PC-9 (cell line): ENCODE measurements around the gene PLCL2. TPM values are rescaled to one million over a fixed set of nuclear protein-coding genes. Genes with fewer than 3 reads are reported as not detected.

Source experiments
- BruUV-seq: library from RNA; stranded (reverse); fragments of 400-500 nt; replicated peaks from 2 replicates; lab custom pipeline; 2021; lab: Mats Ljungman, UMichigan
- CTCF ChIA-PET: fragments of 300-600 bp; sonication (Branson Sonifier 250); formaldehyde crosslinking; loops from one replicate; lab custom pipeline; 2022; ENCODE audit warnings: antibody characterized with exemption; lab: Charles Lee
- POLR2A ChIA-PET: fragments of 300-600 bp; sonication (Branson Sonifier 250); formaldehyde crosslinking; loops from one replicate; lab custom pipeline; 2022; ENCODE audit warnings: antibody characterized with exemption; ENCODE audit not compliant: unreplicated experiment; lab: Charles Lee
- DNase-seq, 2 experiments: peaks; one replicate each; pipeline versions ENCODE4 v3.0.0 to v3.0.0-alpha.2; 2015 to 2022; ENCODE audit warnings: mixed read lengths in 1 of 2
- H2AFZ ChIP-seq: fragments of 200-600 bp; sonication (generic); 2 replicates; pipeline ENCODE4 v1.8.1; 2017; ENCODE audit warnings: antibody characterized with exemption
- H3F3A ChIP-seq: fragments of 200-600 bp; sonication (generic); 2 replicates; pipeline ENCODE4 v1.8.1; 2017; ENCODE audit warnings: antibody characterized with exemption, mild to moderate bottlenecking, low read depth; ENCODE audit not compliant: insufficient read depth
- H3K27ac ChIP-seq: fragments of 200-600 bp; sonication (generic); 2 replicates; pipeline ENCODE4 v1.6.1; 2016; ENCODE audit warnings: mixed run types
- H3K27me3 ChIP-seq: fragments of 200-600 bp; sonication (generic); 2 replicates; pipeline ENCODE4 v1.6.1; 2016; ENCODE audit warnings: low read depth, mixed run types; ENCODE audit not compliant: insufficient read depth
- H3K36me3 ChIP-seq: fragments of 200-600 bp; sonication (generic); 2 replicates; pipeline ENCODE4 v1.6.1; 2016; ENCODE audit warnings: low read depth, mixed run types
- H3K4me1 ChIP-seq: fragments of 200-600 bp; sonication (generic); replicated peaks from 2 replicates; pipeline ENCODE4 v1.6.1; 2016; ENCODE audit warnings: mixed run types; ENCODE audit not compliant: insufficient read depth
- H3K4me2 ChIP-seq: fragments of 200-600 bp; sonication (generic); 2 replicates; pipeline ENCODE4 v1.6.1; 2017; ENCODE audit warnings: mixed run types
- H3K4me3 ChIP-seq: fragments of 200-600 bp; sonication (generic); 2 replicates; pipeline ENCODE4 v1.6.1; 2016; ENCODE audit warnings: mixed run types
- H3K79me2 ChIP-seq: fragments of 200-600 bp; sonication (generic); 2 replicates; pipeline ENCODE4 v1.6.1; 2017; ENCODE audit warnings: low read depth, mixed run types
- H3K9me2 ChIP-seq: fragments of 200-600 bp; sonication (generic); 2 replicates; pipeline ENCODE4 v1.8.1; 2017; ENCODE audit warnings: mild to moderate bottlenecking; ENCODE audit not compliant: insufficient read depth
- H3K9me3 ChIP-seq: fragments of 200-600 bp; sonication (generic); 2 replicates; pipeline ENCODE4 v1.8.1; 2016; ENCODE audit warnings: low read depth; ENCODE audit not compliant: insufficient read depth
- H4K20me1 ChIP-seq: fragments of 200-600 bp; sonication (generic); 2 replicates; pipeline ENCODE4 v1.8.1; 2017; ENCODE audit not compliant: insufficient read depth
- EZH2 ChIP-seq: fragments of 200-600 bp; sonication (generic); IDR thresholded peaks from 2 replicates; pipeline ENCODE4 v1.8.0; 2017; ENCODE audit warnings: antibody characterized with exemption, low read depth
- intact Hi-C: fragments of 100-400 bp; cut with micrococcal nuclease; formaldehyde crosslinking; loops from one replicate; pipeline ENCODE4 v1.10.0; 2022; ENCODE audit not compliant: unreplicated experiment
- total RNA-seq: library from RNA; stranded (reverse); gene quantifications from 2 replicates; pipeline ENCODE4 v1.2.3, GENCODE V29; 2021
- TF ChIP-seq, protein P1 (sequence below): fragments of 200-600 bp; sonication (generic); conservative IDR thresholded peaks from 2 replicates; pipeline ENCODE4 v1.6.1; 2017; ENCODE audit warnings: mixed run types, antibody characterized with exemption, mild to moderate bottlenecking, moderate library complexity

PLCL2 gene
- total RNA-seq, 1 experiment from 2014 or later: 4.6 TPM

- POLR2A ChIA-PET: interaction anchor here (0.7 kb wide), 1 partner anchor 62 kb away, joined by 4 read pairs; no protein-coding TSS in a partner anchor
- Histone ChIP-seq H3K4me2 (no peak overlapping the region), H3K9me2 (no peaks in the 10 kb centered on the region), H4K20me1 (no peaks in the 10 kb centered on the region), H3K36me3 (no peaks in the 10 kb centered on the region), H3K79me2 (no peaks in the 10 kb centered on the region), H3K4me1 (no peaks in the 10 kb centered on the region), H3K4me3 (no peak overlapping the region), H3K27me3 (no peaks in the 10 kb centered on the region), H3K27ac (no peak overlapping the region), H3F3A (no peaks in the 10 kb centered on the region), H3K9me3 (no peaks in the 10 kb centered on the region), H2AFZ (no peak overlapping the region)
- no peak for DNase-seq
- CTCF ChIA-PET: no interaction called here
- BruUV-seq: no TSS peak
- intact Hi-C loops: no loop called here
- no peak for TF ChIP-seq EZH2
- TF ChIP-seq, protein P1, sequence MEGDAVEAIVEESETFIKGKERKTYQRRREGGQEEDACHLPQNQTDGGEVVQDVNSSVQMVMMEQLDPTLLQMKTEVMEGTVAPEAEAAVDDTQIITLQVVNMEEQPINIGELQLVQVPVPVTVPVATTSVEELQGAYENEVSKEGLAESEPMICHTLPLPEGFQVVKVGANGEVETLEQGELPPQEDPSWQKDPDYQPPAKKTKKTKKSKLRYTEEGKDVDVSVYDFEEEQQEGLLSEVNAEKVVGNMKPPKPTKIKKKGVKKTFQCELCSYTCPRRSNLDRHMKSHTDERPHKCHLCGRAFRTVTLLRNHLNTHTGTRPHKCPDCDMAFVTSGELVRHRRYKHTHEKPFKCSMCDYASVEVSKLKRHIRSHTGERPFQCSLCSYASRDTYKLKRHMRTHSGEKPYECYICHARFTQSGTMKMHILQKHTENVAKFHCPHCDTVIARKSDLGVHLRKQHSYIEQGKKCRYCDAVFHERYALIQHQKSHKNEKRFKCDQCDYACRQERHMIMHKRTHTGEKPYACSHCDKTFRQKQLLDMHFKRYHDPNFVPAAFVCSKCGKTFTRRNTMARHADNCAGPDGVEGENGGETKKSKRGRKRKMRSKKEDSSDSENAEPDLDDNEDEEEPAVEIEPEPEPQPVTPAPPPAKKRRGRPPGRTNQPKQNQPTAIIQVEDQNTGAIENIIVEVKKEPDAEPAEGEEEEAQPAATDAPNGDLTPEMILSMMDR: no peak
These were observed 100.9 kb downstream of the PLCL2 start for GRCh38 chr3:16985608-16986007.

- Histone ChIP-seq H3K27me3 (no peaks in the 10 kb centered on the region), H3K9me3 (no peaks in the 10 kb centered on the region), H3K27ac (no peak overlapping the region), H3K4me1 (no peaks in the 10 kb centered on the region), H3K4me3 (no peak overlapping the region), H3F3A (no peaks in the 10 kb centered on the region), H3K4me2 (no peak overlapping the region), H3K9me2 (no peaks in the 10 kb centered on the region), H3K79me2 (no peaks in the 10 kb centered on the region), H2AFZ (no peak overlapping the region), H3K36me3 (no peaks in the 10 kb centered on the region), H4K20me1 (no peaks in the 10 kb centered on the region)
- TF ChIP-seq EZH2: no peak
- TF ChIP-seq, protein P1: no peak
- POLR2A ChIA-PET: interaction anchor here (0.7 kb wide), 1 partner anchor 9 kb away, joined by 3 read pairs; no protein-coding TSS in a partner anchor
- CTCF ChIA-PET: no interaction called here
- DNase-seq: no peak
- BruUV-seq: no TSS peak
- intact Hi-C loops: no loop called here
These were observed 102.4 kb downstream of the PLCL2 start for GRCh38 chr3:16987141-16987540.

- TF ChIP-seq EZH2: no peak
- TF ChIP-seq, protein P1: no peak
- Histone ChIP-seq H3K27ac (no peak overlapping the region), H3K9me2 (no peaks in the 10 kb centered on the region), H3K4me3 (no peak overlapping the region), H2AFZ (no peak overlapping the region), H3K9me3 (no peaks in the 10 kb centered on the region), H4K20me1 (no peaks in the 10 kb centered on the region), H3K36me3 (no peaks in the 10 kb centered on the region), H3K27me3 (no peaks in the 10 kb centered on the region), H3K4me1 (peaks cover 15% of the 10 kb centered on the region), H3K79me2 (0 out of 2 replicates have a peak, but pooled peaks cover 3% of the 10 kb centered on the region), H3F3A (no peaks in the 10 kb centered on the region), H3K4me2 (no peak overlapping the region)
- no TSS peak for BruUV-seq
- DNase-seq: no peak
- POLR2A ChIA-PET: no interaction called here
- CTCF ChIA-PET: no interaction called here
- intact Hi-C loops: no loop called here
These were observed 105.4 kb downstream of the PLCL2 start for GRCh38 chr3:16990163-16990562.
